SK-N-MC (cell line): ENCODE results near the gene NOMO2.
"Not testable (repeated sequence)": the region's sequence is repeated elsewhere in the genome, so short reads cannot be mapped to it uniquely, and the experiment has no call there.

Experiments
- EZH2 ChIP-seq: fragments of 200-600 bp; sonication (generic); IDR thresholded peaks from one replicate; pipeline ENCODE4 v1.6.1; 2017; ENCODE audit warnings: antibody characterized with exemption
- POLR2AphosphoS5 ChIP-seq: IDR thresholded peaks from 2 replicates; pipeline ENCODE4 v1.6.1; 2012; ENCODE audit warnings: mild to moderate bottlenecking, low read depth, low read length, borderline replicate concordance

DNA sequence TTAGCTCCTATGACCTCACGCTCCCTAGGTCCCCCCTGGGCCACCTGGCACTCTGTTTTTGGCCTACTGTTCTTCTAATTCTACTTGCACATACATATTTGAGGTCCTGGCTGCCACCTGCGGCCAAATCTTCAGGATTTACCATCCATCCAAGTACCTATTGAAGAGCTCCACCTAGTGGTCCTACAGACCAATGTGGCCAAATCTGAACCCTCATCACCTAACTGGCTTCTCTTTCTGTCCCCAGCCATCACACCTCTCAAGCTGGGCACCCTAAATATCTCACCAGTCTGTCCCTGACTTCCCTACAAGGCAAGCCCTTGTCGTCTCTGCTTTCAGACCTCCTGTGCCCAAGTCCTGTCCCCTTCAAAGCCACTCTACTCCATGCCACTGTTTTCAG lies 24.9 kb downstream of the NOMO2 start:
- not testable (repeated sequence) for TF ChIP-seq POLR2AphosphoS5, EZH2
